ENCODE measurements around the gene CLBA1. TPM values are rescaled to one million over a fixed set of nuclear protein-coding genes. Genes with fewer than 3 reads are reported as not detected.

The CLBA1 gene
- polyA plus RNA-seq, 3 donors from 2014 or later, result 0.37 to 0.57 TPM; not detected in 1

GRCh38 chr14:104968541-104969401 is 16.8 kb upstream of the CLBA1 start:
- DNase-seq, result no peak
- Mint-ChIP-seq H3K4me3 (no peak overlapping the region), H3K4me1 (no peaks in the 10 kb centered on the region), H3K36me3 (no peaks in the 10 kb centered on the region), H3K9me3 (no peaks in the 10 kb centered on the region), H3K27me3 (ENCODE audit: low read depth in 3 of 3) (peaks cover 2 to 3% (median 2%) of the 10 kb centered on the region in 3 donors), H3K27ac (no peak overlapping the region)

DNA sequence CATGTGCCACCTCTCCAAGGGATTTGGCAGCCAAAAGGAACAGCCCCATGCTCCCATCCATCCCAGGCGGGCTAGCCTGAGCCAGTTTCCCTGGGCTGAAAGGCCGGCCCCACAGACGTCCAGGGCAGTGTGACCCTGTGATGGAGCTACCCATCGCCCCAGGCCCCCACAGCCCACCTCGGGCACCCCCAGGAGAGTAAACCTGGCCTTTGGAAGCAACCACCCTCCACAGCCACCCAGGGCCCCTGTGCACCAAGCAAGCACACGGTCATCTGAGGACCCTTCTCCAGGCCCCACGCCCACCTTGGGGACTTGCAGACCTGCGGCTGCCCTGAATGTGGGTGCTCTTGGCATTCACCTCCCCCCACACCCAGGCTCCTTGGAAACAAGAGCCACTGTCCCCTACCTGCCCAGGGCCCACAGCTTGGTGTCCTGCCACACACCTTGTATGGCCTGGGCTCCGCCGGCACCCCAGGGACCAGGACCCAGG is 15.8 kb upstream of the CLBA1 start:
- Mint-ChIP-seq H3K27ac (no peak overlapping the region), H3K36me3 (no peaks in the 10 kb centered on the region), H3K4me3 (no peak overlapping the region), H3K27me3 (ENCODE audit: low read depth in 3 of 3) (peaks cover 2% of the 10 kb centered on the region in 3 donors), H3K9me3 (no peaks in the 10 kb centered on the region), H3K4me1 (no peaks in the 10 kb centered on the region)
- no peak for DNase-seq

DNA sequence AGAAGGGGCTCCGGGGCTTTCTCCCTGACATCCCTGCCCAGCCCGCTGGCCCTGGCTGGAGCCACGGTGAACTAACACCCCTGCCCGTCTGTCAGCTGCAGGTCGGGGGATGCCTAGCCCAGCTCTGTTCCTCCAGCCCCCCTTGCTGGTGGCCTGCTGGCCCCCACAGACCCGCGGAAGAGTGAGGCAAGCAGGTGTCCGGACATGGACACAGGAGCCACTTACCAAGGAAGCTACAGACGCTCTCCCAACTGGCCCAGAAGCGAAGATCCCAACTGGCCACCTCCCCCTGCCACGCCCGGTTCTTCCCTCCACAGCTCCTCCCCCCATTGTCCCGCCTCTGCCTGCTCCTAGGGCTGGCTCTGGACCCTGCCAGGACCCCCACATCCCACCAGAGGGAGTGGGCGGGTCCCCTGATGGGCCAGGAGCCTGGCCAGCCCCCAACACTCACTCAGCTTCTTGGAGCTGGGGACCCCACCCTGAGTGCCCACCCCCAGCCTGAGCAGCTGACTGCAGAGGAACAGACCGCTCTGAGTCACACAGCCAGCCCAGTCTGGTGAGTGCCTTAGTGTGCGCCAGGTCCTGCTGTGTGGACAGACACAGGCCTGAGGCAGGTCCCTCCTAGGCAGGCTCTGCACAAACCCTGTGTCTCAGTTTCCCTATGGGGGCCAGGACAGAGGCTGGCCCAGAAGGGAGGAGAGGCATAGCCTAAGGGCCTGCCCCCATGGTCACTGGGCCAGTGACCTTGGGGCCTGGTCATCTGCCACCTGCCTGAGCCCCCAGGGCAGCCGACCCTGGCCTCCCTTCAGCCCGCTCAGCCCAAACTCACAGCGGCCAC is 15.1 kb upstream of the CLBA1 start:
- Mint-ChIP-seq H3K9me3 (no peaks in the 10 kb centered on the region), H3K27ac (no peak overlapping the region), H3K4me3 (no peak overlapping the region), H3K36me3 (no peaks in the 10 kb centered on the region), H3K27me3 (ENCODE audit: low read depth in 3 of 3) (peaks cover 2% of the 10 kb centered on the region in 3 donors), H3K4me1 (no peaks in the 10 kb centered on the region)
- no peak for DNase-seq

DNA sequence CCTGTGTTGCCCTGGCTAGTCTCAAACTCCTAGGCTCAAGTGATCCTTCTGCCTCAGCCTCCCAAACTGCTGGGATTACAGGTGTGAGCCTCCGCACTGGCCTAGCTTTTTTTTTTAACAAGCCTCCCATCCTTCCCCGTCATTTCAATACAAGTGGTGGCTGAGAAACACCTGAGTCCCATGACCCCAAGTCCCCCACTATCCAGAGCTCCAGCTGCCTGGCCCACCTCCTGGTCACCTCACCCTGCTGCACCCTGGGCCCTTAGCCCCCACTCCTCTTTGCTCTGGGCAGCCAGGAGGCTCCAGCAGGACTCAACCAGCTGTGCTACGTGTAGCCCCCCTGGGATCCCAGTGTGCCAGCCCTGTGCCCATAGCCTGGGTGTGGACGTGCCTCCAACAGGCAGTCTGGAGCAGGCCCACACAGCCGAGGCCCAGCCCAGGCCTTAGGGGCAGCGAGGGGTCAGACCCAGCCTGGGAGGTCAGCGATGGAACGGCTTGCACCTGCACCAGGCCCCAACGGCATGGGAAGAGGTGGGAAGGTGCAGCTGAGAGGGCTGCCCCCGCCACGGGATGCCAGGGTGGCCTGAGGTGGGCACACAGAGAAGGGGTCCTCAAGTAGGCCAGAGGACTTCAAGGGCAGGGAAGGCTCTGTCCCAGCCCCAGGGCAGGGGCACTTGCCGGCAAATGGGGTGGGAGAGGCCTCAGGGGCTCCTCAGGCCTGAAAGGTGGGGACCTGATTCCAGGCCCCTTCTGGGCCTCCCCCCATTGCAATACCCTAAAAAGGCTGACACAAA is 13.9 kb upstream of the CLBA1 start:
- H3K9me3 Mint-ChIP-seq, result peaks cover 0 to 2% (median 0%) of the 10 kb centered on the region in 6 donors
- DNase-seq, result no peak
- H3K27me3 Mint-ChIP-seq (ENCODE audit: low read depth in 3 of 3), result peaks cover 3 to 5% (median 5%) of the 10 kb centered on the region in 3 donors
- H3K4me1 Mint-ChIP-seq, result peaks cover 5 to 6% of the 10 kb centered on the region in 2 donors
- no peaks in the 10 kb centered on the region for H3K36me3 Mint-ChIP-seq
- no peak overlapping the region for H3K27ac Mint-ChIP-seq
- H3K4me3 Mint-ChIP-seq, result no peak overlapping the region

- Mint-ChIP-seq H3K27me3 (ENCODE audit: low read depth in 3 of 3) (peaks cover 3 to 5% (median 5%) of the 10 kb centered on the region in 3 donors), H3K27ac (no peak overlapping the region), H3K36me3 (no peaks in the 10 kb centered on the region), H3K9me3 (peaks cover 0 to 2% (median 0%) of the 10 kb centered on the region in 6 donors), H3K4me3 (no peak overlapping the region), H3K4me1 (peaks cover 8% of the 10 kb centered on the region in 2 donors)
- no peak for DNase-seq
Measured at GRCh38 chr14:104972301-104973134, 13.1 kb upstream of the CLBA1 start.

GRCh38 chr14:104973135-104973384 is 12.5 kb upstream of the CLBA1 start:
- Mint-ChIP-seq H3K27me3 (ENCODE audit: low read depth in 3 of 3) (peaks cover 3 to 7% (median 7%) of the 10 kb centered on the region in 3 donors), H3K4me1 (peaks cover 10 to 12% of the 10 kb centered on the region in 2 donors), H3K9me3 (peaks cover 0 to 2% (median 0%) of the 10 kb centered on the region in 6 donors), H3K4me3 (no peak overlapping the region), H3K27ac (no peak overlapping the region), H3K36me3 (no peaks in the 10 kb centered on the region)
- DNase-seq, result no peak

DNA sequence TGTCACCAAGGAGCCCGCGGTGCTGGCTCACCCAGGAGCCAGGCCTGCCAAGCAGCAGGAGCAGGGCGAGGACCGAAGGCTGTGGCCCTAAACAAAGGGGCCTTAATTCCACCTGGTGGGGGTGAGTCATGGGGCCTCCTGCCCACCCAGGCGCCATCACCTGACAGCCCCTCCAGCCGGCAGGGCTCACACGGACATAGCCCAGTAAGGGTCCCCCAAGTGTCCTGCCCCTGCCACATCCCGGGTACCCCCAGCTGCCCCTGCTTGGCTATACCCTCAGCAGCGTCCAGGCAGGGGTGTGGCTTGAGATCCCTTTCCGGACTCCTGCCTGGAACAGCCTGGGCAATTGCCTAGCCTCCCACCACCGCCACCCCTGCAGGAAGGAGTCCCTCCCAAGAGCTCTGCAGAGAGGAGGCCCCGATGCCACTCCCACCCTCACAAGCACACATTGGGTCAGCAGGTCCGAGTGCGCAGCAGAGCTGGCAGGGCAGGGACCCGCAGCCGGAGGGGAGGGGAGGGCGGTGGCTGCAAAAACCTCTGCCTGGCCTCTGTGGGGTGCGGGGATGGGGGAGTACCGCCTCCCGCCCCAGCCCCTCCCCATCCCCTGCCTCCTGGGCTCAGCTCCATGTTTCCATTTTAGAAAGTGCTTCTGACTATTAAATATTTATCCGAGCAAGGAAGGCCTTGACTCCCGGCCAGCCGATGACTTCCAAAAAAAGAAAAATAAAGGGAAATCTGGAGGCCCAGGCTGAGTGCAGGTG is 12.0 kb upstream of the CLBA1 start:
- Mint-ChIP-seq H3K4me1 (peaks cover 10 to 12% of the 10 kb centered on the region in 2 donors), H3K36me3 (no peaks in the 10 kb centered on the region), H3K27ac (no peak overlapping the region), H3K4me3 (no peak overlapping the region), H3K9me3 (peaks cover 0 to 2% (median 0%) of the 10 kb centered on the region in 6 donors), H3K27me3 (ENCODE audit: low read depth in 3 of 3) (peaks cover 4 to 7% (median 6%) of the 10 kb centered on the region in 3 donors)
- no peak for DNase-seq

GRCh38 chr14:104974146-104974541 is 11.4 kb upstream of the CLBA1 start:
- Mint-ChIP-seq H3K4me3 (no peak overlapping the region), H3K27me3 (ENCODE audit: low read depth in 3 of 3) (peaks cover 6 to 7% (median 6%) of the 10 kb centered on the region in 3 donors), H3K9me3 (peaks cover 0 to 2% (median 0%) of the 10 kb centered on the region in 6 donors), H3K27ac (no peak overlapping the region), H3K4me1 (peaks cover 10 to 12% of the 10 kb centered on the region in 2 donors), H3K36me3 (no peaks in the 10 kb centered on the region)
- DNase-seq, result no peak

DNA sequence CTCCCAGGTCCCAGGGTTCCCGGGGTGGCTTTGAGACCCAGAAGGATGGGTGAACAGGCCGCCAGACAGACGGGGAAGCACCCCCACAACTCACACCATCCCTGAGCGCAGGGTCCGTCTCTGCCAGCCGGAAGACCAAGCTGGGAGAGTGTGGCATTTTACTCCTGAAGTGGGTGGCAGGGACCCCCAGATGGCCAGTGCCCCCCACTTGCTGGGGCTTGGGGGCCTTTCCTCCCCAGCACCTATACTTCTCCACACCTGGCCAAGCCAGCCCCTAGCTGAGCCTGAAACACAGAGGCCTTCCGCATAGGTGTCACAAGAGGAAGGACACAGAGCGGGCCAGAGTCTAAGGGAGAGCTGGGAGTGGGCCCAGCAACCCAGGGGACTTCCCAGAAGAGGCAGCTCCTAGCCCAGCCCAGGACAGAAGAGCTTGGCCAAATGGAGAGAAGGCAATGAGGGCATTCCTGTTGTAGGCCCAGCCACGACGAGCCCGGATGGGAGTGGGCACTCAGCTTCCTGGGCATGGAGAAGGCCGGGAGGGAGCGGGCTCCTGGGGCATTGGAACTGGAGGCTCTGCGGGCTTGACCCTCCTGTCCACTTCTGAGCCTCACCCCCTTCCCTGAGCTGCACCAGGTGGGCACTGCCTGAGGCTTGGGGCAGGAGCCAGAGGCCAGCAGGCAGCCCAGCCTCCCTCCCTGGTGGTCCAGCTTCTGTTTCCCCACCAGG is 10.8 kb upstream of the CLBA1 start:
- Mint-ChIP-seq H3K9me3 (peaks cover 0 to 2% (median 0%) of the 10 kb centered on the region in 6 donors), H3K27me3 (ENCODE audit: low read depth in 3 of 3) (peaks cover 5 to 8% (median 7%) of the 10 kb centered on the region in 3 donors), H3K36me3 (no peaks in the 10 kb centered on the region), H3K4me1 (peaks cover 10 to 12% of the 10 kb centered on the region in 2 donors), H3K4me3 (no peak overlapping the region), H3K27ac (no peak overlapping the region)
- no peak for DNase-seq

DNA sequence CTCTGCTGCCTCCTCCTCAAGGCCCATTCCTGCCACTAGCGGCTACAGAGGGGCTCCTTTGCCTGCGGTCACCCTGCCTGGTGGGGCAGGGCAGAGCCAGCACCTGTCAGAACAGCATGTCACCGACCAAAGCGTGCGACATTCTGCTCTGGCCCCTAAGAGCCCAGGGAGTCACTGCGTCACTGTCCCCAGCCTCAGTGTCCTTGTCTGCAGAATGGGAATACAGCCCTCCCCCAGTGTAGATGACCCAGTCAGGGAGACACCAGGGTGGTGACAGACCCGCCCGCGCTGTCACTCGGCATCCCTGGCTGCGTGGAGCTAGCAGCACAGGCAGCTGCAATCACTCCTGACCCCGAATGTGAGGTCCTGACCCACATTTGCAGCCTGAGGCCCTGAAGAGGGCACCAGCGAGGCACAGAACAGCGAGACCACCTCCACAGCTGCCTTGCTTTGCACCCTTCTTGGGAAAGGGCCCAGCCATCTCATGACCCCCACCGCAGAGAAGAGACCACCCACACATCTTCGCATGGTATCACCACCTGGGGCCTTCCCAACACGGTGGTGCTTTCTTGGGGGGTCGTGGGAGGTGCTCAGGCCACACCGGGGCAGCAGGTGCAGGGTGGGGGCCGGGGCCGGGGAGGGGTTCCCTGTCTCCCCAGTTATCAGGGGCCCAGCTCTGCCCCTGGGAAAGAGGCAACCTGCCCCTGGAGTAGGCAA is 9.9 kb upstream of the CLBA1 start:
- DNase-seq, result no peak
- Mint-ChIP-seq H3K27ac (no peak overlapping the region), H3K36me3 (no peaks in the 10 kb centered on the region), H3K9me3 (peaks cover 0 to 2% (median 0%) of the 10 kb centered on the region in 6 donors), H3K4me1 (peaks cover 10 to 12% of the 10 kb centered on the region in 2 donors), H3K4me3 (no peak overlapping the region), H3K27me3 (ENCODE audit: low read depth in 3 of 3) (peaks cover 5 to 8% (median 7%) of the 10 kb centered on the region in 3 donors)
